ENCODE data around the gene KCTD1.

DNA sequence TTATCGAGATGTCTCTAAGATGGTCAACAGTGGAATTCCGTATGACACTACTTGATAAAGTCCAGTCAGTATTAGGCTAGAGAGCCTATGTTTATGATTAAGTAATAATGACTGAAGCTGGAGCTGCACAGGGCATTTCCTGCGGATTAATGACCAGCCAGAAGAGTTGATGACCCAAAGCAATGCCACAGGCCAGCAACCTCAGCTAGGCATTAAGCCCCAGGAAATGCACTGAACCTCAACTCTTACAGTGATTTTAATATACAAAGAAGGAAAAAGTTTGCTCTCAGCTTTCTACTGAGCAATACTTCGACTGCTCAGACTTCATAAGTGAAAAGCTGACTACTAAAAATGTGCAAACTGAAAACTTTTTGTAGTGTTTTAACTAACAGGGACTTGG, 3.9 kb downstream of the KCTD1 start:
- TF ChIP-seq, protein P1, sequence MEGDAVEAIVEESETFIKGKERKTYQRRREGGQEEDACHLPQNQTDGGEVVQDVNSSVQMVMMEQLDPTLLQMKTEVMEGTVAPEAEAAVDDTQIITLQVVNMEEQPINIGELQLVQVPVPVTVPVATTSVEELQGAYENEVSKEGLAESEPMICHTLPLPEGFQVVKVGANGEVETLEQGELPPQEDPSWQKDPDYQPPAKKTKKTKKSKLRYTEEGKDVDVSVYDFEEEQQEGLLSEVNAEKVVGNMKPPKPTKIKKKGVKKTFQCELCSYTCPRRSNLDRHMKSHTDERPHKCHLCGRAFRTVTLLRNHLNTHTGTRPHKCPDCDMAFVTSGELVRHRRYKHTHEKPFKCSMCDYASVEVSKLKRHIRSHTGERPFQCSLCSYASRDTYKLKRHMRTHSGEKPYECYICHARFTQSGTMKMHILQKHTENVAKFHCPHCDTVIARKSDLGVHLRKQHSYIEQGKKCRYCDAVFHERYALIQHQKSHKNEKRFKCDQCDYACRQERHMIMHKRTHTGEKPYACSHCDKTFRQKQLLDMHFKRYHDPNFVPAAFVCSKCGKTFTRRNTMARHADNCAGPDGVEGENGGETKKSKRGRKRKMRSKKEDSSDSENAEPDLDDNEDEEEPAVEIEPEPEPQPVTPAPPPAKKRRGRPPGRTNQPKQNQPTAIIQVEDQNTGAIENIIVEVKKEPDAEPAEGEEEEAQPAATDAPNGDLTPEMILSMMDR (IDR thresholded peaks at IDR 0.05), result no peak
- TF ChIP-seq POLR2A (IDR thresholded peaks at IDR 0.05), result no peak
- no peak for TF ChIP-seq POLR2AphosphoS5 (IDR thresholded peaks at IDR 0.05)

Measured in stomach (tissue), 4 donors.